Colon (tissue), 2 donors: Measurements from ENCODE around the gene TMEM79.

ENCODE experiments used
- FAIRE-seq: peaks from 2 replicates; lab custom pipeline; 2012; peaks lifted over from hg19 to GRCh38; lab: Jason Lieb, UNC
- donor health status: control.
- donor health status: control.

Gene TMEM79

DNA sequence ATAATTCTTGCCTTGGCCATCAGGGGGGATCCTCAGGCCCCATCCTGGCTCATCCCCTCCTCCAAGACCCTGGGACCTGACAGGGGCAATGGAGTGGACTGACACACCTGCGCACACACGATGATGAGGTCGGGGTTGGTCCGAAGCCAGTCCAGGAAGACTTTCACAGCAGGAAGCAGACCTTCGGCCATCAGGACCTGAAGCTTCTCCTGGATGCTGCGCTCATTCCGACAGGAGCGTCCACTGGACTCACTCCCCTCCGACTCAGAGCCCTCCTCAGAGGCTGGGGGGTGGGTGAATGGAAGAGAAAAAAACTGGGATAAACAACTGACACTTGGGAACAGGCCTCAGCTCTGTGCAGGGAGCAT is 20.9 kb upstream of the TMEM79 start:
- no peak for FAIRE-seq

DNA sequence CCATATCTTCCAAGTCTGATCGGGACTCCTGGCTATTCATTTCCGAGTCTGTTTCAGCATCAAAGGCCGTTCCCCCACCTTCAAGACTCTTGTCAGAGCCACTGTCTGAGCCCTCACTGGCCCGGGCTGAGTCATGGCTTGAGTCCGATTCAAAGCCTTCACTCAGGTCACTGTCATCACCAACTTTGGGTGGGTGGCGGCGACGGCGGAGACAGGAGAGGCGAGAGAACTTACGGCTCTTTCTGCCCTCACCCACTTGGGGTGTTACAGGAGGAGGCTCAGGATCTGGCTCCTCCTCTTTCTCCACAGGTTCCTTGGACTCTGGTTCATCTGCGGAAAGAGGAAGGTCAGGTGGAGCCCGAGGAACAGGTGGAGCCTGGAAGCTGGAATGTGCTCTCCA is 18.1 kb upstream of the TMEM79 start:
- no peak for FAIRE-seq

DNA sequence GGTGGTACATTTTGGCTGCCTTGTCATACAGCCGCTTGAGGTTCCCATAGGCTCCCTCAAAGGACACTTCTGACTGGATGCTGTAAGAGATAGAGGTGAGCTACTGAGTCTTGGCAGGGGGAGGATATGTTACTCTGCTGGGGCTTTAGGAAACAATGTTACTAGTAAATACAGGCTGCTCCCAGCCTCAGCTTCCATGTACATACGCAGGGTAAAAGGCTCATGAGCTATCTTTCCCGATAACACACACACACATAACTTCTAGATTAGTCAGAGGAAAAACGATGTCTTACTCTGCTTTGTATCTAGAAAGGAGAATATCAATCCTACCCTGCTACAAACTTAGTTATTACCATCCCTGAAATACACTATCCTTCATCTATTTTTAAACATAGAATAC is 15.8 kb upstream of the TMEM79 start:
- no peak for FAIRE-seq

DNA sequence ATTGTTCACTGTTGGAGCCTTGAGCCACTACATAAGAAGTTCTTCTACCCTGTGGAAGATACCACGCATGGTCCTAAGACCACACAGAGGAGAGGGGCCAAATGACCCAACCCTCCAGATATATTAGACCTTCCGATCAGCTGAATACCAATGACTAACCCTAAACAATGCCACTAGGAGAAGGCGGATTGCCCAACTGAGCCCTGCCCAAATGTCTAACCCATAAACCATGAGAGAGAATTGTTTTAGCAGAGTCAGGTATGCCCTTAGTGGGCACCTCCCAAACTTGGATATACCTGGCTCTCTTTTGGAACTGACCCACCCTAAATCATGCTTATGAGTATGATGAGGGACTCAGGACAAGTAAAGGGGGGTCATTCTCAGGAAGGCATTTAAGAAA is 13.8 kb upstream of the TMEM79 start:
- FAIRE-seq, result no peak

DNA sequence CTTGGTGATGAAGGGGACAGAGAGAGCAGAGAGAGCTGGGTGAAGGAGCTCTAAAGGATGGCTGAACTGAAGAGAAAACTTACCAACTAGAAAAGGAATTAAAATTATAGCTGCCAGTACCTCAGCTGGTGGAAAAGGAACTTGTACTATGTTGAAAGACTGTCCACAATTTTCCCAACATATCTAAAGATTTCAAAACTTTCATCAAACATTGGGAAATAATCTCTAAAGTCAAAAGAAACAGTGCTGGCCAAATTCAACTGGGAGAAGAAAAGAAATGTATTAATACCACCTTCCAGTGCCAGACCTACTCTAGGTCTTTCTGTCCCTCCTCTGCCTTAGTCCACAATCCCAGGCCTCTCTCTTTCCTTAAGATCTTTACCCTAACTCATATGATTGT is 7.6 kb upstream of the TMEM79 start:
- no peak for FAIRE-seq

DNA sequence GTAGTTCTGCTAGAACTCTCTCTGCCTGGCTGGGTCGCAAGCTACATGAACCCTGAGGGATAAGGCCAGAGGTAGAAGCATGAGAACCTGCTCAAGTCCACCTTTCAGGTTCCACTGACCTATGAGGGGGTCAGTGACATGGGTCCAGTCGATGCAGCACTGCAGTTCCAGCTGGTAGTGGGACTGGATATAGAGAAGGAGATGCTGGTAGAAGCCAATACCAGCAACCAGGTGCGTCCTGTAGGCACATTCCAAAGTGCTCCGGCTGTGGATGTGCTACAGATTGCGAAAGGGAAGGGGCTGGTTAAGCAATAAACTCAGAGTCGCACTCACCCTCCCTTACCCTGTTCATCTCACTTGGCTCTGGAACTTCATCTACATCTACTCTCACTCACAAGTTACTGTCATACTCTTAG is 7.2 kb upstream of the TMEM79 start:
- FAIRE-seq, result no peak

DNA sequence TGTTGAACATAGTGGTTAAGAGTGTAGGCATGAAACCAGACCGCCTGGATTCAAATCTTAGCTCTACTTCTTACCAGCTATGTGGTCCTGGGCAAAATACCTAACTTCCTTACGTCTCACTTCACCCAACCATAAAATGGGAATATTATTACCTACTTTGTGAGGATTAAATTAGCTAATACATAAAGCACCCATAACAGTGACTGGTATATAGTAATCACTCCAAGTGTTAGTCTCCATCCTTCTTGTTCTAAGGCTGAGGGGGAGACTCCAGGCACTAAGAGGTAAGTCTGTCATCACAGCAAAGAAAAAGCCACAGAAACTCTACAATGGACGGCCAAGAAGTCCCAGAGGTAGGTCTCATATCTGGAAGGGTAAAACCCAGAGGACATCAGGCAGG is 4.3 kb upstream of the TMEM79 start:
- no peak for FAIRE-seq

DNA sequence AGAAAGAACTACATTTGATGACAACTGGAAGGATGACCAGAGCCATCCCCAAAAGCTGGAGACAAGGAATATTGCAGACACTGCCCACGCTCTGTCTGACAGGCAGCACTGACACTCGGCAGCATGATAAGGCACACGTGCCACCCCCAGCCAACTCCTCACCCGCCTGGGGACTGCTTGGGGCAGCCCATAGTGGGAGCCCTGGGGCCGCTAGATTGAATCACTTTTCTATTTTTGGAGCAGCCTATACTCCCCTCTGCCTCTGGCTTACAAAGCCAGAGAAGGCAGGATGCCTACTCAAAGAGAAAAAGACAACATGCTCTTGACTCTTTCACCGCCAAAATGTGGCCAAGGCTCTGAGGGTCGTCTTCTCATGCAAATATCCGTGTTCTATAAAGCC is 2.8 kb upstream of the TMEM79 start:
- no peak for FAIRE-seq

DNA sequence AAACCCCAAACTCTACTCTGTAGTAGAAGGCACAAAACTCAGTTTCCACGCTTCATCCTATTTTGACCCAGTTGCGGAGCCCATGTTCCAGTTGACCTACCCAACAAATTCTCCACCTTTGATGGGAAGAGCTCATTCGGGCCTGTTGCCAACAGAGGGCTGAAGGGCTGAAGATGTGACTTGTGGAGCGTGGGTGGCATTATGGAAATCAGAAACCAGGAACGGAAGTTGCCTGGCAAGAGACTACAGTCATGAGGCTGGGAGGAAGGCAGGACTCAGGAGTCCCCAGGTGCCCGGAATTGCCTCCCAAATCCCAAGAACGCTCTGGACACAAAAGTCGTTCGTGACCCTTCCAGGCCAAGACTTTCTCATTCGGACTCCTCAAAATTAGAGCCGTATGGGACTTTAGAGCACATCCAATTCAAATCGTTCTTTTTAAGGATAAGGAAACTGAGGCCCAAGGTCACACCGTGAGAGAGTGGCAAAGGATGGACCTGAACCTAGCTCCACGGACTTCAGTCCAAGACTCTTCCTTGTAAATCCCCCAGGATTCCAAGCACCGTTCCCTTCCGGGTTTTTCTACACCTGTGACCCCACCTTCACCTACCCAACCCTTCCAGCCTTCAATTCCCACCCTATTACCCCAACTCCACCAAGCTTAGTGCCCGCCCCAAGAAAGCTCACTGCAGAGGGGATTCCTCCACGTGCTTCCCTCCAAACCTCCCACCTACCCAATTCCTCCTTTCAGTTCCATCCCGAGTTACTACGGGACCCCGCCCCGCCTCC is 2.2 kb upstream of the TMEM79 start:
- FAIRE-seq, result no peak

DNA sequence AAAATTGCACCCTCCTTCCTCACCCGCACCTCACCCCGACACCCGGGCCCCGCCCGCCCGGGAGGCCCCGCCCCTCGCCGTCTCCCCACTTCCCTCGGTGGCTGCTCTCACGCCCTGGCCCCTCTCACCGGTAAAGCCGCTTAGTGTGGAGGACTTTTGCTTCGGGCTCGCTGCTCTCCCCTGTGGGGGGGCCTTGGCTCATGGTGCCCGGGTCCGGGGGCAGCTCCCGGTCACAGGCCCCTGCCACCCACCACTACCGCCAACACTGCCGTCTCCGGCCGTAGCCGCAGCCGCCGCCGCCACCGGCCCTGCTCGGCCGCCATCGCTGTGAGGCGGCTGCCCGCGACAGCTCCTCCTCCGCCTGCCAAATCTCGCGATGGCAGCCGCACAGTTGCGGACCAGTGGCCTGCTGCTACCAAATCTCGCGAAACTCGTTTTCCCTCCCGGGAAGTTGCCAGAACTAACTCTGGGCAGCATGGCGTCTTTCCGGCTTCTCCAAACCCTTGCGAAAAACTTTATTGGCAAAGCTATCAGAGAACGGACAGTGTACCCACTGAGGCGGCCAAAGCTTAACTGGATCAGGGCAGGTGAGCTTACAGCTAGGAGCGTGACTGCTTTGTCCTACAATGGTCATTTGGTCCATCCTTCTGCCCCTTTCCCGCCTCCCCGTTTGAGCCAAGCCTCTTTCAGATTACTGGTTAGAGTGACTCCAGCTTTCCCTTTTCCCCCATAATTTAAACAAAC is 1.5 kb upstream of the TMEM79 start, which contains the start of gene SMG5:
Gene SMG5, minus strand, starts transcription at position 347 of the 744 bp plus-strand sequence. Its CDS starts 145 bp downstream, at position 202.
- FAIRE-seq, result no peak

DNA sequence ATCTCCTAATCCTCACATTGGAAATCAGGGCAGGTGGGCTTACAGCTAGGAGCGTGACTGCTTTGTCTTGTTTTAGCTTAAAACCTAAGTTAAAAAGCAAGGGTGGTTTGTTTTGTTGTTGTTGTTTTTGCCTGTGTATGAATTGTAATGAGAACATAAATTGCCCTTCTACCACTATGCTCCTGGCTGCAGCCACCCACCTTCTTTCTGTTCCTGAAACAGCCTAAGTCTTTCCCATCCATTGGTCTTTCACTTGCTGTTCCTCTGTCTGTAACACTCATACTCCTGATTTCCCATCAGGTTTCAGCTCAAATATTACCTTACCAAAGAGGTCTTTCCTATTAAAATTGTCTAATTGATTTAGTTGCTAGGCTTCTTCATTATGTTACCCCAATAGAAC is 604 bp upstream of the TMEM79 start:
- FAIRE-seq, result no peak

DNA sequence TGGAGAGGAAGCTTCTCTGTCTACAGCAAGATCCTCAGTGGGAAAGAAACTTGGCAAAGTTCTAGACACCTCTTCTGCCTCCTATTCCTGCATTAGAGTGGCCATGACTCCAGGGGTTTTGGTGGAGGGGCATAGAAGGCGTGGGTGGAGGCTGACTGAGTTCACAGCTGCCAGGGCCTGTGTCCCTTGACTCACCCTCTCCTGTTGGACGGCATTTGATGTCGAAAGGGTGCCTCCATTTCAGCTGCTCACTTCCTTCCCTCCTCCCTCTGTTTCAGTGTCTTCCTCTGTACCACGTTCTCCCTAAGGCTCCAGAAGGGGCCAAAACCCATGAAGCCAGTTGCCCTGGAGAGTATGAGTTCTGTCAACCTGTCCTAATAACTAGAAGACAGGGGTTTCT is 632 bp downstream of the TMEM79 start:
- no peak for FAIRE-seq

DNA sequence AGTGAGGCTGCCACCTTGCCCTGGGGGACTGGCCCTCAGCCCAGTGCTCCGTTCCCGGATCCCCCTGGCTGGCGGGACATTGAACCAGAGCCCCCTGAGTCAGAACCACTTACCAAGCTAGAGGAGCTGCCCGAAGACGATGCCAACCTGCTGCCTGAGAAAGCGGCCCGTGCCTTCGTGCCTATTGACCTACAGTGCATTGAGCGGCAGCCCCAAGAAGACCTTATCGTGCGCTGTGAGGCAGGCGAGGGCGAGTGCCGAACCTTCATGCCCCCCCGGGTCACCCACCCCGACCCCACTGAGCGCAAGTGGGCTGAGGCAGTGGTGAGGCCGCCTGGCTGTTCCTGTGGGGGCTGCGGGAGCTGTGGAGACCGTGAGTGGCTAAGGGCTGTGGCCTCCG is 1.3 kb downstream of the TMEM79 start:
- FAIRE-seq, result no peak

DNA sequence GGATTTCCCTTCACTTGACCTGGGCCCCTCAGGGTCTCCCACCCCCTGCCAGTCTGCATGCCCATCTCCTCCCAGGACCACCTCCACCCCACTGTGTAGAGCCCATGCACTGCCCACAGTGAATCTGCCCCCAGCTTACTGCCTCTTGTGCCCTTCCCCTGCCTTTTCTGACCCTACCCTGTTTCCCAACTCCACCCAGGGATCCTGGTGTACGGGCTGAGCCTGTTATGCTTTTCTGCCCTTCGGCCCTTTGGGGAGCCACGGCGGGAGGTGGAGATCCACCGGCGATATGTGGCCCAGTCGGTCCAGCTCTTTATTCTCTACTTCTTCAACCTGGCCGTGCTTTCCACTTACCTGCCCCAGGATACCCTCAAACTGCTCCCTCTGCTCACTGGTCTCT is 1.9 kb downstream of the TMEM79 start:
- no peak for FAIRE-seq

DNA sequence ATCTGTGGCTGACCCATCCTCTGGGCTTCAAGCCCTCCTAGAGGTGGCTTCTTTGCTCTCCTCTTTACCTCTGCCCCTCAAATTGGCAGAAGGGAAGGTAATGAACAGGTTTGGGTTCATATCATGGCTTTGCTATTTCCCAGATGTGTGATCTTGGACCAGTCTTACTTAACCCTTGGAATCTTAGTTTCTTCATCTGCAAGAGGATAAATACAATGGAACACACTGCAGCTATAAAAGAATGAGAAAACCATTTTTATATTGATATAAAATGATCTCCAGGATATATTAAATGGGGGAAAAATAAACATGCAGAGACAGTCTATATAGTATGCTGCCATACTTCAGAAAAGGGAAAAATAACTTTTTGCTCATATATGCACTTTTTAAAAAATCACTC is 5.7 kb downstream of the TMEM79 start:
- no peak for FAIRE-seq

DNA sequence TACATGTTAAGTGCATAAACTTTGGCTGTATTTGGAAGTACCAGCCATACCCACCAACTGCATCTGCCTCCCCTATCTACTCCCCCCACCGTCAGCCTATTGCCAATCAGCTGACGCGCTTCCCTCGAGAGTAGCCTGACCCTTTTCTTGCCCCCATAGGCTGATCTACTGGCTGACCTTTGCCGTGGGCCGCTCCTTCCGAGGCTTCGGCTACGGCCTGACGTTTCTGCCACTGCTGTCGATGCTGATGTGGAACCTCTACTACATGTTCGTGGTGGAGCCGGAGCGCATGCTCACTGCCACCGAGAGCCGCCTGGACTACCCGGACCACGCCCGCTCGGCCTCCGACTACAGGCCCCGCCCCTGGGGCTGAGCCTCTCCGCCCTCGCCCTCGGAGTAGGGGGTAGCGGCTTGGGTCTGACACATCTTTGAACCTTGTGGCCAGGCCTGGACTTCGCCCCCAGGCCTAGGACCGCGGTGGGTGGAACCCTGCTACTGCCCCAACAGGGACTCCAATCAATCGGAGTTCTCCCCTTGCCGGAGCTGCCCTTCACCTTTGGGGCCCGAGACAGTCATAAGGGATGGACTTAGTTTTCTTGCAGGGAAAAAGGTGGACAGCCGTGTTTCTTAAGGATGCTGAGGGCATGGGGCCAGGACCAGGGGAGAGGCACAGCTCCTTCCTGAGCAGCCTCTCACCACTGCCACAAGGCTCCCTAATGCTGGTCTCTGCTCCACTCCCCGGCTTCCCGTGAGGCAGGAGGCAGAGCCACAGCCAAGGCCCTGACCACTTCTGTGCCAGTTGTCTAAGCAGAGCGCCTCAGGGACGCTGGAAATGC is 7.3 kb downstream of the TMEM79 start:
- no peak for FAIRE-seq

DNA sequence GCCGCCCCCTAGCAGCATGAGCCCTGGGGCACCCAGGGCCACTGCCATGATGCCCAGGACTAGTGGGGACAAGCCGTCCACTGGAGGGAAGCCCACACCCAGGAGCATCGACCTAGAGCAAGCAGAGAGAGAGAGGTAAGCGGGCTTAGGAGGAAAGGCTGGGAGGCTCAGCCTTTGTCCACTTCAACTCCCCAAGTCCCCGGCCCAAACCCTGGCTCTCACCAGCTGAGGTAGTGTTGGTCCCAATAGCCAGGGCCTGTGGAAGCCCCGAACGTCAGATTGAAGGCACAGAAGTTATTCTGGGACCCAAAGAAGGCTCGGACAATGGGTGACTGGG is 8.9 kb downstream of the TMEM79 start:
- FAIRE-seq, result no peak

DNA sequence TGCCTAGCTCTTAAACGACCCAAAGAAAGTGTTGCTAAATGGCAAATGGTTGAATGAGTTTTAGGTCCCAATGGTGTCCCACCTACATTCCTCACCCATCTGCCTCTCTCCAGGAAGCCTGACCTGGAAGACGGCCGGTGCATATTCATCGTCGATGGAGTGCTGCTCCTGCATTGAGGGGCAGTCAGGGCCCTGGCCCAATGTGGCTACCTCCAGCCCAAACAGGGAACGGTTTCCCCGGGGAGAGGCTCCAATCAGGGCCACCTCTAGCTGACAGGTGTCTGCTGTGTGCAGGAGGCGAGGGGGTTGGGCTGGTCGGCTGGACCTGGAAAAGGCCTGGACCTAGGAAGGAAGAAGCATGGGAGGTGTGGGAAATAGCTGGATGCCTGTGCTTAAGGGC is 9.8 kb downstream of the TMEM79 start:
- no peak for FAIRE-seq

DNA sequence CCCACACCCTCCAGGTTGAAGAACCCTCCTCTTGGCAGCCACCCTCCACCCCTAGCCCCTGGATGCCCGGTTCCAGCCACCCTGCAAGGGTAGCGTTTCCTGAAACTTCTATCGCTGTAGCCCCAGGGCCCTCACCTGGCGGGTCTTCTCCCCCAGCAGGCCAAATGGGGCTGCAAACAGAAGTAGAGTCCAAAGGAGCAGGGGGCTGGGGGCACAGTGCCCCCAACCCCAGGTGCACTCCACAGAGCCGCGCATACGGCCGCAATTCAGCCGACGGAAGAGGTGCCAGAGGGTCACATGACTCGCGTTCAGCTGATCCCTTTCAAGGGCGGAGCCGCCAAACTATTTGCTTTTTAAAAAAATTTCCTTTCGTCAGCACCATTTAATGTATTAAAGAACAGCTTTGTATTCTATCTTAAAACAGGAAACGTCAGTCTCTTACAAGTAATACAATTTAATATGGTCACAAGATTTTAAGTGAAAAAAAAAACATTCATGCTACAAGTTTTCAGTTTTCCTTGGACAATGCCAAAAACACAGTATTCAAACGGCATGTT is 11.3 kb downstream of the TMEM79 start, which contains the start of gene GLMP:
Gene GLMP, minus strand, starts transcription at position 289 of the 557 bp plus-strand sequence. Its CDS starts 34 bp downstream, at position 255.
- no peak for FAIRE-seq

DNA sequence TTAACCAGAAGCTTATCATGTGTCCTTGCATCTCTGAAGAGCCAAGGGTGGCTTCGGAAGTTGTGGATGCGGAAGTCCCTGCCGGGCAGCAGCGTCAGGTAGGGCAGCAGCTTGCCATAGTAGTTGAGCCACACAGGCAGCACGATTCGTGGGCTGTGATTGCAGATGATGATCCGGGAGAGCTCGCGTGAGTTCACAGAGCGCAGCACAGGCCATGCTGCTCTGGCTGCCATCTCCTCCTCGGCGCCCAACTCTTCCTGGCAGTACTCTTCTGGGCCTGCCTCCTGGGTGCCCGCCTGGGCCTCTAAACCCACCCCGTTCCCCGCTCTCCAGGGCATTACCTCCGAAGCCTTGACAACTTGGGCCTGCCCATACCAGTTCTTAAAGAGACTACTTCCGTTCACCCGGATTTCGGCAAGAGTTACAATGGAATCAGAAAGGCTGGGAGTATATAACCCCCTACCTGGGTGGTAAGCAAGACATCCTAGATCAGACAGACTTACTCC is 14.8 kb downstream of the TMEM79 start, which contains the start of gene VHLL:
Gene VHLL, minus strand, starts transcription at position 456 of the 506 bp plus-strand sequence. Its CDS starts 118 bp downstream, at position 338.
- no peak for FAIRE-seq

DNA sequence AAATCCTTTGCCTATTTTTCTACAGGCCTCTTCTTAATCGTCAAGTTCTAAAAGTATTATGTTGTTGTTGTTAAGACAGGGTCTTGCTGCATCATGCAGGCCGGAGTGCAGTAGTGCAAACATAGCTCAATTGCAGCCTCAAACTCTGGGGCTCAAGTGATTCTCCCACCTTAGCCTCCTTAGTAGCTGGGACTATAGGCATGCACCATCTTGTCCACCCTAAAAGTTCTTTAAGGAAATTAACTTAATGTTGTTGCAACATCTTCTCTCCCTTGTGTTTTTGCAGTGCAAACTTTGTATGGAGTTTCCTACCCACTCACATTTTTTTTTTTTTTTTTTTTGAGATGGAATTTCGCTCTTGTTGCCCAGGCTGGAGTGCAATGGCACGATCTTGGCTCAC is 19.1 kb downstream of the TMEM79 start:
- FAIRE-seq, result no peak

DNA sequence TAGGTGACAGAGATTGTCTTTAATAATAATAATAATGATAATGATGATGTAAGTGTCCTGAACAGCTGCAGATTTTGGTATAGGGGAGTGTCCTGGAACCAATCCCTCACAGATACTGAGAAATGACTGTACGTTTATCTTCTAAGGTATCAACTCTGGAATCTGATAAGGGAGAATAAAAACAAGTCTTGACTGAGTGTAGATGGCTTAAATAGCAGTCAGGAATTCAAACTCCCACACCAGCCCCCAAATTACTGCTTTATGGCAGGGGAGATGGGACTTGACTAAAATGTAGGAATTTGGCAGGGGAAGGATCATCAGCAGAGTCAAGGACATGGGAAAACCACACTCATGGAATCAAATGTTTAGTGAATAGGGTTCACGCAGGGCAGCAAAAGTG is 21.1 kb downstream of the TMEM79 start:
- FAIRE-seq, result no peak
